NCI-H146 (cell line): Measurements from ENCODE around the gene PFKM.

Experiments
- DNase-seq: peaks from one replicate; lab custom pipeline; 2025; lab: John Stamatoyannopoulos, UW

PFKM gene

DNA sequence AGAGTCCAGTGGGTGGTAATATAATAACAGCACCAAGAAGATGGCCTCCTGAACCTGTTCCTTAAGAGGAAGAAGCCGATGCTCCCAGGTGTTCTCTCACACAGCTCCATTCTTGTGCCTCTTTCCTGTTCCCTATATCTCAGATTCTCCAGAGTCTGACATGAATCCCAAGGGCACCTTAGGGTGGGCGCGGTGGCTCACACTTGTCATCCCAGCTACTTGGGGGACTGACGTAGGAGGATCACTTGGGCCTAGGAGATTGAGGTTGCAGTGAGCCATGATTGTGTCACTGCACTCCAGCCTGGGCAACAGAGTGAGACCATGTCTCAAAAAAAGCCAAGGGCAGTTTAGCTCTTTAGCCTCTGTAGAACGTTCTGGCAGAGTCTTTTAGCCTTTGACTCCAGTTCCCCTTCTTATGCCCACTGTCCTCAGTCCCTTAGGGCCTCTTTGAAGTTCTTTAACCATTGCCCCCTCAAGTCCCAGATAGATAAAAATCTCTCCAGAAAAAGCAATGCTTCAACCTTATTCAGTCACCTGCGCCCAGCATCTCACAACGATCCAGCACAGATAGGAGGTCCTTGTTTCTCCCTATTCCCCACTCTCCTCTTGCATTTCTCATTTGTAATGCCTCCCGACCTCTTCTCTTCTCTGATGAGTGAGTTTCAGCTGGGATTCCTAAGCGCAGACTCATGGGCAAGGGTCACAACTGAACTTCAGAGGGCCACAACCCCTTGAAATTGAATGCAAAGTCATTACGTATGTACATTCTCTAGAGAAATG, 68.9 kb downstream of the PFKM start:
- DNase-seq: no peak

DNA sequence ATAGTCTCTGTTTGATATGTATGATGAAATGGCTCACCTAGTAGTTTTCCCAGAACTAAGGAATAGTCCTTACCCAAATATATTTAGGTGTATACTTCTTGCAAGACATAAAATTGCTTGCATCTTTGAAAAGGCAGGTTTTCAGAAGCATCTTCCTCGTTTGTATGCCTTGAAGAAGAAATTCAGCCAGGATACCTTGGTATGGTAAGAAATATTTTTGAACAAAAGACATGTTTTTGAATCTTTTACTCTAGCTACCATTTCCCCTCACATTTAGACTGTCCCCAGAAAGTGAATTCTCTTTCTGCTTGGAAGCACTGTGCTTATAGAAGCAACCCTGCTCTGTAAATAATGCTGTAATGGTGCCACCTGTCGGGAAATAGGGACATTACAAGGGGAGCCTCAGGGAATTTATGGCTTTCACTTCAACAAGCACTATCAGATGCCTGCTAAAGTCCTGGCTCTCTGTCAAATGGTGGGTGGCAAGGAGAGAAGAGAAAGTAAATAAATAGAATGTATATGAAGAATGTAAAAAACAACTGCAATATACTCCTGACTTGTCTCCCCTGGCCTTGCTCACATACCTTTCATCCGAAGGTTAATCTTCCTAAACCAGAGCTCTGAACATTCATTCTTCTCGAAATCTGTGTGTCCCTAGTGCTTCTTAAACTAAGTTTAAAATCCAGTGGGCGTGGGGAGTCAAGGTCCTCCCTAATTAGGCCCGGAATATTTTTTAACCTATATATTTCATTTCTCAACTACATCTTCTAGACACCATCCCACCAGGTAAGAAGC, 70.4 kb downstream of the PFKM start:
- DNase-seq: peak; percentile 53

- no peak for DNase-seq
These were observed 71.9 kb downstream of the PFKM start for GRCh38 chr12:48191096-48191495.

- no peak for DNase-seq
These were observed 73.7 kb downstream of the PFKM start for GRCh38 chr12:48192861-48193260.

DNA sequence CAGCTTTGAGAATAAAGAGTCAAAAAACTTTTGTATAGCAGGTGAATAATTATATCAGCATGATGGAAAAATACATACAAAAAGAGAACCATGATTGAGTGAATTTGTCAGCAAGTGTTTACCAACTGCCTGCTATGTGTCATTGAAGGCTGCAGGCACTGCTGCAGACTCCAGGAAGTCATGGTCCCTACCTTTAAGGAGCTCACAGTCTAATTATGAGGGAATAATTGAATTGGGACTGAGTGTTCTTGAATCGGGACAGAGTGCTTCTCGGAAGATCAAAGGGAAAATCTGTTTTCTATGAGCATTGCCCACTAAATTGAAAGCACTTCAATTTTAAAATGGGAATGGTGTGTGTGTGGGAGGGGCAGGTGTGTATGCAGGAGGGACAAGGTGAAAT, 74.5 kb downstream of the PFKM start:
- no peak for DNase-seq

DNA sequence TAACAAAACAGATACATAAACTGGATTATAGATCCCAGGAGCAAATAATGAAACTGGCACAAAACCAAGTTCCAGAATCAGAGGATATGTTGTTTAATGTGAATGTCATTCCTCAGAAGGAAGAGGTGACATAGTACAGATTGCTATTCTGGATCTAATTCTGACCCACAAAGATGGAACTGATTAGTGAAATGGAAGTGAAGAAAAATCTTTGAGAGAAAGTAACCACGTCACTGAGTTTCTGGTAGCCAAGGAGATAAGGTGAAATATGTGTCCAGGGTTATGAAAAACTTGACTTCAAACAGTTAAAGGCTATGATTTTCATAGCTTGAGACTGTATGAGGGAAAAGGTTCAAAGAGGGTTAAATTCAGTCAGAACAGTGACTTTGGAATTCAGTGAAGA, 75.6 kb downstream of the PFKM start:
- no peak for DNase-seq
